NB4 (cell line): Measurements from ENCODE around the gene YTHDF2.
A peak's percentile ranks its signal among the peaks of the same experiment; 100 is the strongest.
"Not testable (repeated sequence)": the region's sequence is repeated elsewhere in the genome, so short reads cannot be mapped to it uniquely, and the experiment has no call there.

Source experiments
- DNase-seq: peaks from one replicate; pipeline ENCODE4 v3.0.0; 2010; ENCODE audit warnings: low read depth
- H3K4me3 ChIP-seq: one replicate; pipeline ENCODE4 v1.5.1; 2011; ENCODE audit warnings: mild to moderate bottlenecking, low read depth, low read length, moderate library complexity
- CTCF ChIP-seq: IDR thresholded peaks from one replicate; pipeline ENCODE4 v1.5.1; 2012; ENCODE audit warnings: low read depth, low read length
- MYC ChIP-seq: IDR thresholded peaks from 2 replicates; pipeline ENCODE4 v1.6.1; 2011; ENCODE audit warnings: low read depth, low read length
- POLR2A ChIP-seq: IDR thresholded peaks from 2 replicates; pipeline ENCODE4 v1.6.1; 2011; ENCODE audit warnings: mild to moderate bottlenecking; ENCODE audit not compliant: insufficient read length; ENCODE audit errors: extremely low read depth
- TF ChIP-seq, protein P1 (sequence below): IDR thresholded peaks from 2 replicates; pipeline ENCODE4 v1.6.1; 2011; ENCODE audit warnings: low read depth, low read length

The YTHDF2 gene

DNA sequence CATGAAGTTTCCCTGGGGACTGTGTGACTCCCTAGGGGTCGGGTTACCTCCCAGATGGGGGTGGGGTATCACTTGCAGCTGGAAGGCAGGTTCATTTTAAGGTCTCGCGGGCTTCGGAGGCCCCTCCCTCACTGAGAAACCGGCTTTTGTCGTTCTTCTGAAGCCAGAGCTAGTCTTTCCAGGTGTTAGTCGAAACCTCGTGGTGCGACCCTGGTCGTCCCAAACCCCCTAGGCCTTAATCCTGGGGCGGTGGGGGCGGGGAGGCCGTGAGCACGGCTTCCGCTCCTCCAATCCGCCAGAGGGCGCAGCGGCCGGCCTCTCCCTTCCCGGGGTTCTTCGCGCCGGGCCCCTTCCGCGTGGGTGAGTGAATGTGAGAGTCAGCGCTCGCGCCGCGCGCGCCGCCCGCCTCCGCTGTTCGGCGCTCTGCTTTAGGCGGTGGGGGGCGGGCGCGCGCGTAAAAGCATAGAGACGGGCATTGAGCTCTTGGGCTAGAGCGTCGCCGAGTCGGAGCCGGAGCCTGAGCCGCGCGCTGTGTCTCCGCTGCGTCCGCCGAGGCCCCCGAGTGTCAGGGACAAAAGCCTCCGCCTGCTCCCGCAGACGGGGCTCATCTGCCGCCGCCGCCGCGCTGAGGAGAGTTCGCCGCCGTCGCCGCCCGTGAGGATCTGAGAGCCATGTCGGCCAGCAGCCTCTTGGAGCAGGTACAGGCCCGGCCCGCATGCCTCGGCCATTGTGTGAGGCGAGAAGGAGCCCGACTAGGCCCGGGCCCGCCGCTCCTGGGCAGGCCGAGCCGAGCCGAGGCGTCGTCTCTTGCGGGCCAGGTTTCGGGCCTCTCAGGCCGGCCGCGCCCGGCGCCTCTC lies at the start of gene YTHDF2:
TSS of gene YTHDF2 (plus strand) at position 491 of the 857 bp plus-strand sequence. CDS start at position 672, 181 bp downstream.
- peak; percentile 98 for DNase-seq
- H3K4me3 ChIP-seq: peak within 1 kb of the TSS; percentile 98
- peak; percentile 80 for TF ChIP-seq MYC
- TF ChIP-seq, protein P1, sequence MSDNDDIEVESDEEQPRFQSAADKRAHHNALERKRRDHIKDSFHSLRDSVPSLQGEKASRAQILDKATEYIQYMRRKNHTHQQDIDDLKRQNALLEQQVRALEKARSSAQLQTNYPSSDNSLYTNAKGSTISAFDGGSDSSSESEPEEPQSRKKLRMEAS: peak; percentile 80
- peak; percentile 67 for TF ChIP-seq POLR2A
- TF ChIP-seq CTCF: peak; percentile 81

- DNase-seq, H3K4me3 ChIP-seq: not testable (repeated sequence)
Observed at GRCh38 chr1:28691627-28692026, 45.1 kb upstream of the YTHDF2 start.

- no peak overlapping the region for H3K4me3 ChIP-seq
- DNase-seq: no peak
- TF ChIP-seq MYC: no peak
Observed at GRCh38 chr1:28703629-28704028, 33.1 kb upstream of the YTHDF2 start.

- TF ChIP-seq, protein P1: no peak
- no peak for TF ChIP-seq MYC
- TF ChIP-seq CTCF: no peak
- TF ChIP-seq POLR2A: no peak
- DNase-seq: no peak
- no peak overlapping the region for H3K4me3 ChIP-seq
Observed at GRCh38 chr1:28716336-28716735, 20.4 kb upstream of the YTHDF2 start.

GRCh38 chr1:28718166-28718565 lies 18.6 kb upstream of the YTHDF2 start:
- no peak for DNase-seq
- TF ChIP-seq, protein P1: no peak
- TF ChIP-seq POLR2A (no peak), CTCF (no peak)
- no peak overlapping the region for H3K4me3 ChIP-seq

GRCh38 chr1:28718586-28719331 lies 18.0 kb upstream of the YTHDF2 start:
- DNase-seq: no peak
- H3K4me3 ChIP-seq: no peak overlapping the region
- TF ChIP-seq CTCF (no peak), POLR2A (no peak), MYC (no peak)
- TF ChIP-seq, protein P1: no peak

DNA sequence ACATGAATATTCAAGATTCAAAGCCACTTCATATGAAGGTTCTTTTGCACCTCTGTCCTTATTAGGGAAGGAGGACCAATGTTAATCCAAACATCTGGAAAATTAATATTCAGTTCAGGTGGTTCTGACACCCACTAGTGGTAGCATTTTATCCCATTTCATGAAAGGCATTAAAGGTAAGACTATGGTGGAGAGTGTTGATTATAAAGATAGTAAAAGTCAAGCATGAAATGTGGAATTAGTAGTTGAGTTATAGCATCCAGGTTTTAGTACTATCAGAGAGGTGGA lies 17.5 kb upstream of the YTHDF2 start:
- TF ChIP-seq POLR2A (no peak), CTCF (no peak), MYC (no peak)
- TF ChIP-seq, protein P1: no peak
- no peak overlapping the region for H3K4me3 ChIP-seq
- no peak for DNase-seq
